NCI-H226 (cell line): ENCODE data around the gene PDSS1.

Experiments used
- DNase-seq: peaks from one replicate; pipeline ENCODE4 v3.0.0-alpha.2; 2015

The PDSS1 gene

DNA sequence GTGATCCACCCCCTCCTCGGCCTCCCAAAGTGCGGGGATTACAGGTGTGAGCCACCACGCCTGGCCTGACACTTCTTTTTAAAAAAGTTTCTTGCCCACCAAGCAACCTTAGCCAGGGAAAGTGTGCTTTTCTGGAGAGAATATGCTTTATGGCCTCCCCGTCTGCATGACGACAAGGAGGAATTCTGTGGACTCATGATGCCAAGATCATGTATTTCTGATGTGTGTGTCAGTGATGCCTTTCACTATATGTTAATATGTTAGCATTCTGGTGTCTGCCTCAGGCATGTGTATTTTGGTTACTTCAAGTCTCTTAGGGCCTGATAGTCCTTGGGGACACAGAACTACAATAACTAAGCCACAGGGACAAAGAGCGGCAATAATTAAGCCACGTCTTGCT lies 2.1 kb downstream of the PDSS1 start:
- DNase-seq: no peak

DNA sequence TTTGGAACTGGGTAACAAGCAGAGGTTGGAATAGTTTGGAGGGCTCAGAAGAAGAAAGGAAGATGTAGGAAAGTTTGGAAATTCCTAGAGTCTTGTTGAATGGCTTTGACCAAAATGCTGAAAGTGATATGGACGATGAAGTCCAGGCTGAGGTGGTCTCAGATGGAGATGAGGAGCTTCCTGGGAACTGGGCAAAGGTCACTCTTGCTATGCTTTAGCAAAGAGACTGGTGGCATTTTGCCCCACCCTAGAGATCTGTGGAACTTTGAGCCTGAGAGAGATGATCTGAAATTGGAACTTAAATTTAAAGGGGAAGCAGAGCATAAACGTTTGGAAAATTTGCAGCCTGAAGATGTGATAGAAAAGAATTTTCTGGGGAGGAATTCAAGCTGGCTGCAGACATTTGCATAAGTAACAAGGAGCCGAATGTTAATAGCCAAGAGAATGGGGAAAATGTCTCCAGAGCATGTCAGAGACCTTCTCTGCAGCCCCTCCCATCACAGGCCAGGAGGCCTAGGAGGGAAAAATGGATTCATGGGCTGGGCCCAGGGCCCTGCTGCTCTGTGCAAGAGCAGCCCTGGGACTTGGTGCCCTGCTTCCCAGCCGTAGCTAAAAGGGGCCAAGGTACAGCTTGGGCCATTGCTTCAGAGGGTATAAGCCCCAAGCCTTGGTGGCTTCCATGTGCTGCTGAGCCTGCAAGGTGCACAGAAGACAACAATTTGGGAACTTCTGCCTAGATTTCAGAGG lies 3.6 kb downstream of the PDSS1 start:
- no peak for DNase-seq

DNA sequence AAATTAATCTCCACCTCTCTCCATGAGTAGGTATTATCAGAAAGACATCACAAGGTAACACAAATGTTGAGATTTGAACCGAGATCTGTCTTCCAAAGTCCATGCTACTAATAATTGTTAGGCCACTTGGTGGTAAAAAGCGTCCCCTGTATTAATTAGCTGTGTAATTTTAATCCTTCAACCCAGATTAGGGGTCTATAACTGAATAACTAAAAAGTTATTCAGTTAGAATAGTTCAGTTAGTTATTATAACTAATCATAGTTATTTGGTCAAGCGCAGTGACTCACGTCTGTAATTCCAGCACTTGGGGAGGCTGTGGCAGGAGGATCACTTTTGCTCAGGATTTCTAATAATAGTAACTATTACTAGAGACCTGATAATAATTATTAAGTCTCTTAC lies 5.6 kb downstream of the PDSS1 start:
- no peak for DNase-seq

DNA sequence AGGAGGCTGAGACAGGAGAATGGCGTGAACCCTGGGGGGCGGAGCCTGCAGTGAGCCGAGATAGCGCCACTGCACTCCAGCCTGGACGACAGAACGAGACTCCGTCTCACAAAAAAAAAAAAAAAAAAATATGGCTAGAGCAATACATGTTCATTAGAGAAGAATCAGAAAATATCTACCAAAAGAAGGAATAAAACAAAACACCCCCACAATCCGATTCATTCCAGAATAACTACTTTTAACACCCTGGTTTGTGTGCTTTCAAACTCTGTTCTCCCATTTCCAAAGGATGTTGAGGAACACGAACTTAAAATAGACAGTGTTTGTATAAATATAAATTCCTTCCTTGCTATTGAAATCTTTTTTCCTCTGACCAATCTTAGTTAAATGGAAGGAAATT lies 6.5 kb downstream of the PDSS1 start:
- no peak for DNase-seq

DNA sequence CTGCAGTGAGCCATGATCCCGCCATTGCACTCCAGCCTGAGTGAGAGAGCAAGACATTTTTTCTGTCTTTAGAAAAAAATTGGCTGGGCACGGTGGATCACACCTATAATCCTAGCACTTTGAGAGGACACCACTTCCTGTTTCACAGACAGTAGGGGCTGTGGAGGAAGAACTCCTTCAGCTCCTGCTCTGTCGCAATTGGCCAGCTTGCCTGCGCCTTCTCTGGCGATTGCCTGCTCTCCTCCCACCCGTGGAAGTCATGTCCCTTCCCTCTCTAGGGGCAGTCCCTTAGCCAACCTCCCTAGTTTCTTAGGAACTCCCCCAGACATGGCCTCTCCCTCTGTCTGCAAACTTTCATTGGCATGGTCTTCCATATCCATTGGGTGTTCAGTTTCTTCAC lies 8.7 kb downstream of the PDSS1 start:
- no peak for DNase-seq

DNA sequence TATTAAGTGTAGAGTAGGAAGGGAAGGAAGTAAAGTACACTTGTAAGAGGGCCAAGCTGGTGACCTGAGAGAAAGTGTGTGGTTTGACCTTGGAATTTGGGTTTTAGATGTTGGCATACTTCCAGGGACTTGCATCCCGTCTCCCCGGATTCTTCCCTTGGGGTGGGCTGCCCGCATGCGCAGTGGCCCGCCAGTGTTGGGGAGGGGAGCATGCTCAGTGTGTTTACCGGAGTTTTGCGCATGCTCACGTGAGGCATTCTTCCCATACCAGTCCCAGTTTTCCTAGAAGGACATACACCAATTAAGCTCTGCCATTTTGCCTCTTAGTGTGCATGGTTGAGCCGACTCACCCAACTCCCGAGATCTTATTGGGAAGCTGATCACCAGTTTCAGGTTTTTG lies 9.4 kb downstream of the PDSS1 start:
- DNase-seq: no peak

DNA sequence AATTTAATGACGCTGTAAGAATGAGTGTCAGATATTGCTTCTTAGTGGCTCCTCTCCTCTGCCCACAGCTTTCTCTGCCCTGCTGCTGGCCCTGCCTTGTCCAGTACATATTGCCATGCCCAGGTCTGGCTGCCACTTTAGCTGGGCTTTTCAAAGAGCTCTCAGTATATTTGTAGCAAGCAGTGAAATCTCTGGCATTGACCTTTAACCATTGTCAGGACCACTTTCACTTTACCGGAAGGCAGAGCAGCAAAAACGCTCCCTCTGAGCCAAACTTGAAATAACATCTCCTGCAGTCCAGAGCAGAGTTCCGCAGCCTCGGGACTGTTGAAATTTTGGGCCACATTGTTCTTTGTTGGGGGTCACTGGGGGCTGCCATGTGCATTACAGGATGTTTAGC lies 13.8 kb downstream of the PDSS1 start:
- no peak for DNase-seq

DNA sequence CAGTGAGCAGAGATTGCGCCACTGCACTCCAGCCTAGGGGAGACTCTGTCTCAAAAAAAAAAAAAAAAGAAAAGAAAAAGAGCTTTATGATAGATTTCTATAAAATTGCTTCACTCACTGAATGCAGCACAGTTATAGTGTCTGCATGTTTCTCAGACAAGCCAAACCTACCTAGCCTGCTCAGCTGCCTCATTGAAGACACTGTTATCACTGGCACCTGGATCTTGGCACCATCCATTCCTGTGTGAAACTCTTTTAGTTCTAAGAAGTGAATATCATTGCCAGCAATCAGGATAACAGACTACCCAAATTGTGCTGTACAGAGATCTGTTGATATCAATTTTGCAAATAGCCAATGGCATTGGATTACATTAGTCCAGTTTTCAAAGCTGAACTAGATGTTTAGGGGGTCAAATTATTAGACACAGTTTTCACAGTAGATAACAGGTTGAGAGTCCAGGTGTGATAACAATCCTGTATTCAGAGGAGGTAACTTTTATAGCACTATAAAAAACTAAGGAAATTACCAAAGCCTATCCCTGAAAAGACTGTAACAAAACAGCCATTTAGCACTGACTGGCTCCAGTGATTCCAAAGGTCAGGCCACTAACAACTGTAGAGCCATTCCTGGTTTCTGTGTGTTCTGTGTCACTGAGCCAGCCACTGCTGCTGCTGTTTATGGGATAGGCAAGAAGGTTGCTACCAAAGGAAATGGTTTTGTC lies 17.1 kb downstream of the PDSS1 start:
- DNase-seq: no peak

DNA sequence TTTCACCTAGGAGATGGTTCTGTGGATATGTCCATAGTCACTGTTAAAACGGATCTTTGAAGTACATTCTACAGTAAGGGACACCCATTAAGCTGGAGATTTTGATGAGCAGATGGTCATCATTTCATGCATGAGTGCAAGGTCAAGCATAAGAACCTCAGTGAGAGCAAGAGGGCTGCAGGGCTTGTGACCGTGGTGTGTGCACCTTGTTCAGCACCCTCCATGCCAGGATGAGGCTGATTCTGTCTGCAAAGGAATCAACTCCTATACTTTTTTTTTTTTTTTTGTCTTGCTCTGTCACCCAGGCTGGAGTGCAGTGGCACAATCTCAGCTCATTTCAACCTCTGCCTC lies 17.6 kb downstream of the PDSS1 start:
- no peak for DNase-seq

DNA sequence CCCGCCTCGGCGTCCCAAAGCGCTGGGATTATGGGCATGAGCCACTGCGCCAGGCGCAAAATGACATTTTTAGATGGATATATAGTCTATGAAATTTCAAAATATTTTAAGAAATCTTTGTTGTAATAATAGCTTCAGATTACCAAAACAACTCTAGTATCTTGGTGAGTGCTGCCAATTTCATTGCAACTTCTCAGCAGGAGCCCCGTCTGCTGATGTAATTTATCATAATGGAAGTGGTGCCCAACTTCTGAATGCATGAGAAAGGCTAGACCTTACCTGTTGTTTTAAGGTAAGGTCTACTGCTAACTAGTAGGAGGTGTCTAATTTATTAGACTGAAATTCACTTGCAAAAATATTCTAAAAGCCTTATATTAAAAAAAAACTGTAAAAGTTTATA lies 20.0 kb downstream of the PDSS1 start:
- no peak for DNase-seq

DNA sequence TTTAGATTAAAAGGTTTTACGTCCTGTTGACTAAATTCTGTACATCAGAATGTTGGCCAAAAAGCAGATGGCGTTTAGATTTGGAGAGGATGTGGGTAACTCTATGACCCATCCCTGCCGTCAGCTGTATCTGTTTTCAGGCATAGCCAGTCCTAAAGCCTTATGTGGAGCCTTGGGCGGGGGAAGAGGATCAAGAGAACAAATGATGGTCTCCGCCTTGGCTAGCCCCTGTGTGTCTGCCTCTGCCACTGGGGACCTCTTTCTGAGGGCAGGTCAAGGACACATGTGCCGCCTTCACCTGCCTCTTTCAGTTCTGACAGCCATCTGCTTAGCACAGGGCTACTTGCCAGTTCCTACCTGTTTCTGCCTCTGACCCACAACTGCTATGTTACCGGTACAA lies 24.1 kb downstream of the PDSS1 start:
- no peak for DNase-seq

DNA sequence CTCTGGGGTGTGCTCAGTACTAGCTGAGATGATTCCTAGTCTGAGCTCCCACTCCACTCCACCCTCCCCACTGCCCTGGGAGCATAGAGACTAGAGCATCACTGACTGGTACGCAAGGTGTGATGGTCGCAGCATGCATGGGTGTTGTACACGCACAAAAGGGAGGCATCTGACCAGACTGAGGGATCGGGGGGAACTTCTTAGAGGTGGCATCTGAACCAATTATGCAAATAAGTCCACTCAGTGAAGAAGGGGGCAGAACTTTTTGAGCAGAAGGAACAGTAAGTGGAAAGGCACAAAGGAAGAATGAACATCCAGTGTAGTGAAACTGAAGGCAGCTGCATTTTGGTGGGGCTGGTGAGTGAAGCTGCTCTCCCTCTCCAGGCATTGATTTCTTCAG lies 25.5 kb downstream of the PDSS1 start:
- no peak for DNase-seq

DNA sequence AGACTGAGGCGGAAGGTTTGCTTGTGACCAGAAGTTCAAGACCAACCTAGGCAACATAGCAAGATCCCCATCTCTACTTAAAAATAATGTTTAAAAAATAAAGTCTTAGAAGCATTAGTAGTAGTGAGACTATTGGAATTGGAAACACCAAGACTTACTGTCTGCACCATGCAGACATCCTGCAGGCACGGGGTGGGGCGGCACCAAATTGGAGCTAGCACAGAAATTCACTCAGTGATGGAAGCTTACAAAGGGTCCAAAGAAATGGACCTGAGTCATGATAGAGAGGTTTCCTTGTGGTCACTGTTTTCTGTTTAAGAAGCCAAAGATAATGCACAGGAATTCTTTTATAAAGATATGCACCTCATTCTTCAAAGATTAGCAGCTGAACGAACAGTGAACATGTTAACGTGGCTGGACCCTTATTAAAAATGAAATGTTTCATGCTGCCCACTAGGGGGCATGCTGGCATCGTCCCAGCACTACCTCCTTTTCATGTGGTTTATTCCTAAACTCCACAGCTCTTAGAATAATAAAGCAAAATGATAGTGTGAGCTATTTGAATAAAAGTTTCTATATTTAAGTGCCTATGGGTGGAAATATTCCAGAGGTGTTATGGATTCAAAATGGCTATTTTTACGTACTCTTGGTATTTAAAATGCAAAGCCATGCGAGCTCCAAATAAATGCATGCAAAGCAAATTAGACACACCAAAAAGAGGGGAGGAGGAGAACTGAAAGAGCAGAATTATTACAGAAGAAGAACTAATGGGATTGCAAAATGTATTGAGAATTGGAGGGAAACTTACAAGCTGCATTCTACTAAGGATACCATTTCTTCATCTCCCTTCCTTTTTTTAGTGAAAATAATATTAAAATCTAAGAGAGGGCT lies 28.6 kb downstream of the PDSS1 start:
- peak; percentile 4 for DNase-seq

DNA sequence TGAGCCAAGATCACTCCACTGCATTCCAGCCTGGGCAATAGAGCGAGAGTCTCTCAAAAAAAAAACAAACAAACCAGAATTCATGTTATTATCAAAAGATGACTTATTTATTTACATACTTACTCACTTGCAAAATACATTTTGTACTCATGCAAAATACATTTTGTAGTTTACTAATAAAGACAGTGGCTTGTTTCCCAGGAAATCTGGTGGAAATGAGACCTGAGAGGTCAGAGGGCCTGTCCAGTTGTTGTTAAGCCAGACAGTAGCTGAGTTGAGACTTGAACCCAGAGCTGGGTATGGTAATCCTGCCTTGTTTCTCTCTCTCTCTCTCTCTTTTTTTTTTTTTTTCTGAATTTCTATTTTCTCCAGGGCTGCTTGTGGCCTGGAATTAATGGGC lies 29.5 kb downstream of the PDSS1 start:
- DNase-seq: no peak

DNA sequence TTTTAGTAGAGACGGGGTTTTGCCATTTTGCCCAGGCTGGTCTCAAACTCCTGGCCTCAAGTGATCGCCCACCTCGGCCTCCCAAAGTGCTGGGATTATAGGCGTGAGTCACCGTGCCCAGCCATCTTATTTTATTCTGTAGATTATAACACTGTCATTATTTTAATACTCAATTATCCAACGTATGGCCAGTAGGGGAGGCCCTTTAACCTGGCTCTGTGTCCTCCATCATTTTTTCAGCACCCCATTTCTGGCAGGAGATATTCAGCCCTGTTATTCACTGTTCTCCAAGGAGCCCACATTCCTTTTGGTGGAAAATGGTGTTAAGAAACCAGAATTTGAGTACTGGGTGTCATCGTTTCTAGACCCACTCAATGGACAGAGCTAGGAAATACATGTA lies 31.5 kb downstream of the PDSS1 start:
- no peak for DNase-seq

DNA sequence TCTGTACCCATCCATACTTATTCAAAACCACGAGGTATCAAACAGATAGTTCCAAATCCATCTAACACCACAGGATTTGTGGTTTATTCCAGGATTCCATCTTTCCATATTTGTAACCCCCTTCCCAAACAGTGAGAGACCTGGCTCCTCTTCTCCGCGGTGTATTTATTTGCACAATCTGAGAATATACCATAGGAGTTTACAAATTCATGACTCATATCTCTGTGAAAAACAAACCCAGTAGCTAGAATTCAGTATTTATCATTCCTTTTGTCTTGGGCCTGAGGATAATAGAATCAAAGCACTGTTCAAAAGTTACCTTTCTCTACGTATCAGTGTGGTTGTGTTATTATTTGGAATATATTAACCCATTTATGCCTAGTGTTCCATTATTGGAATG lies 31.9 kb downstream of the PDSS1 start:
- DNase-seq: no peak

DNA sequence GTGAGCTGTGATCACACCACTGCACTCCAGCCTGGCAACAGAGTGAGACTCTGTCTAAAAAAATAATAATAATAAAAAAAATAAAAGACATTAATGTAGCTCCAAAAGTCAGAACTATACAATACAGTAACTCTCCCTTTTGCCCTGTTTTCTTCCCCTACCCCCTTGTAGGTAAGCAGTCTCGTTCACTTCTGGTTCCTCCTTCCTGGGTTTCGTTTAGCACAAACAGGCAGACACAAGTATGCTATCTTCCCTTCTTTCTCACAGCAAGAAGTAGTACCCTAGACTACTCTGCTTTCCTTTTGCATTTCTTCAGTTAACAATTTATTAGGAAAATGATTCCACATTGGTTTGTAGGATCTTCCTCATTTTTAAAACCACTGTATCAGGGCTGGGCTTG lies 33.1 kb downstream of the PDSS1 start:
- DNase-seq: no peak

DNA sequence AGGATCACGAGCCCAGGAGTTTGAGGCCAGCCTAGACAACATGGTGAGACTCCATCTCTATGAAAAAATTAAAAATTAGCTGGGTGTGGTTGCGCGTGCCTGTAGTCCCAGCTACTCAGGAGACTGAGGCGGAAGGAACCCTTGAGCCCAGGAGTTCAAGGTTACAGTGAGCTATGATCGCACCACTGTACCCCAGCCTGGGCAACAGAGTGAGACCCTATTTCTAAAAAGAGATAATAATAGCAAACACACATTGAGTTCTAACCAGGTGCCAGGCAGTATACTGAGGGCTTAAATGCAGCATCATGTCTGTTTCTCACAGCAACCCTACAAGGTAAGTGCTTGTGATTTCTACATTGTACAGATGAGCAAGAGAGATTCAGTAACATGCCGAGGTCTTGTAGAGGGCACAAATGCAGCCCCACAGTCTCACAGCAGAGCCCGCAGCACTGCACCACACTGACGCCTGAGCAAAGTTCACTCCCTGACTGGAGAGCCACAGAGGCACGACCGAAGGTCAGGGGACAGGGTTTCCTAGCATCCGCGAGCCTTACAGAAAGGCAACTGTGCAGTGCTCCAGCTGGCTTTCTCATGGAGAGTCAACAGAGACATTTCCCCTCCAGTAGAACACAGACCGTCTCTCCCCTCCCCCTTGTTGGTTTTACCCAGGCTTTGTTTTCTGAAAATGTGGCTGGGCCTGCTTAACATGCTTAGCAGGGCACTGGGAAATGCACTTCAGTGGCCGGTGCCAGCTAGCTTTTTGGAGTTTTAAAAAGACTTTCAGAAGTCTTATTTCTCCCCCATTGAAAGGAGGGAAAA lies 36.5 kb downstream of the PDSS1 start:
- DNase-seq: no peak

DNA sequence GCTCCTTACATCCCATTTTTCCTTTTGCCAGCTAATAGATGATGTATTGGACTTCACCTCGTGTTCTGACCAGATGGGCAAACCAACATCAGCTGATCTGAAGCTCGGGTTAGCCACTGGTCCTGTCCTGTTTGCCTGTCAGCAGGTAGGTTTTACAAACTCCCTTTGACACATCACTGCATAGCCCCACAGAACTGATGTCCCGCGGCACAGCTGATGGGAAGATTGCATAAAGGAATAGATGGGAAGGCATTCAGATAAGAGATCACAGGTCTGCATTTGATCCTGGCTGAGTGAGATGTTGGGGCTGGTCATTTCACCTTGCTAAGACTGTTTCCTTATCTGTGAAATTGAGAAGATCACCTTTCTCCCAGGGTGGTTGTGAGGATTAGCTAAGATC lies 37.9 kb downstream of the PDSS1 start:
- no peak for DNase-seq

DNA sequence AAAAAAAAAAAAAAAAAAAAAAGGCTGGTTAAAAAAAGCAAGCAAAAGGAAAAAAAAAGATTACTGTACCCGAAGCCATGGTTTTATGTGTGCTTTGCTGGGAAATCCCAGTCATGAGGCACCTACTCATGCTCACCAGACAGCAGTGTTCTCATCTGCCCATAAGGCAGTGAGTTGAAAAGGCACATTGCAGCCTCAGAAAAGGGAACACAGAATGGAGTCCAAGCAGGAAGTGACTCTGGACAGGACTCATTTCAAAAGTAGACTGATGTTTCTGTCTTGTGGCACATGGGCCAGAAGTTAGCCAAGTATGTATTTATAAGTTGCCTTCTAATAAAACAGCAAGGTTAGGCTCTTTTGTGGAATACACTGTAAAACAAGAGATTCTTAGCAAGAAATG lies 40.2 kb downstream of the PDSS1 start:
- no peak for DNase-seq

DNA sequence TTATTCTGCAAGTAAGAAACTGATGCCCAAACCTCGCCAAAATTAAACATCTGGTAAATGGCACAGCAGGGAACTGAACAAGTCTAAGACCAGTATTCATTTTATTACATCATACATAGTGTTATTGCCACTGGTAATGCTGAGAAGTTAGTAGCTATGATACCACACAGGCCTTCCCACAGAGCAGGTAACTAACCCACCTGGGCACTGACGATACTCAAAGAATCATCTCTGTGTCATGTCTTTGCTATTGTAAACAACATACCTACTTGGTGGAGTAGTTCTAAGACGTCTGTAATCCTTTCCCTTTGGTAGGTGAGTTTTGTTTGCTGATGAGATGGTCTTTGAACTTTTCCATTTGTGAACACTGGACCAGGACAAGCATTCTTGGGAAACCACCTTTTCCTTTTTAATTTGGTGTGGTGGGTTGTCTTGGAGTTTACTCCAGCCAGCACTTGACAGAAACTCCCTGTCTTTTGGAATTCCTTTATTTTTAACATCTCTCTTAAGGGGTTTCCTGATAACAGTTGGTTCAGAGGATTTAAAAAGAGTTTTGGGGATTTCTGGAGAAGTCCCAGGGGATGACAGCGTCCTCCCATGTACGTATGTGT lies 40.9 kb downstream of the PDSS1 start:
- DNase-seq: no peak

DNA sequence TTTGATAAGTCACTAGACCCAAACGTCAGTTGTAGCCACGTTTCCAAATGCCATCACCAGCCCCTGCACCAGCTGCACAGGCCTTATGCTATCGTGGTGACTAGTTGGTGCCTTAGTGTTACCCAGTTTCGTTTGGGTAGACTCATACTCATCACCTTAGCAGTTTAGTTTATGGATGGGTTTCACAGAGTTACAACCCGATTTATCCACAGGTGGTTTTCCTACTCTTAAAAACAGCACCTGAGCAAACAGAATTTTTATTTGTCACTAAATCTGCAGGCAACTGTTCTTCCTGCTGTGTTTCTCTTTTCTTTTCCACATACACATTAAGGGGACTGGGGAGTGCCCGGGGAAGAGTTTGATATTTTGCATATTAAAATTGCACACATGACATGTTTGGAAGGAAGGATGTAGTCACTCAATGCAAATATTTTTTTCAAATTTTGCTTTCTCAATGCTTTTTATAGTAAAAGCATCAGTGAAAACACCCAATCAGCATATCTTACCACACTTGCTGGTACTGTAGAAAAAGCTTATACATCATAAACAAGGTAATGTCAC lies 41.6 kb downstream of the PDSS1 start:
- DNase-seq: no peak
